Thyroid gland (tissue), 4 donors: ENCODE measurements around the gene JAKMIP1.

Experiments used
- CTCF ChIP-seq, 6 experiments: fragments of 200-600 bp in 3 of 6; fragments of 450-650 bp in 3 of 6; sonication (generic) in 3 of 6; IDR thresholded peaks; one replicate each; pipeline ENCODE4 v1.5.1; 2016 to 2019; ENCODE audit warnings: antibody characterized with exemption in 6 of 6, mild to moderate bottlenecking in 2 of 6, inconsistent platforms in 1 of 6, moderate library complexity in 1 of 6
- POLR2A ChIP-seq, 2 donors: fragments of 450-650 bp; IDR thresholded peaks; one replicate each; pipeline ENCODE4 v1.6.1; 2017; ENCODE audit warnings: antibody characterized with exemption in 2 of 2, mild to moderate bottlenecking in 2 of 2, moderate library complexity in 1 of 2

GRCh38 chr4:6193399-6193798 is 7.0 kb downstream of the JAKMIP1 start:
- no peak for TF ChIP-seq CTCF (IDR thresholded peaks at IDR 0.05)
- no peak for TF ChIP-seq POLR2A (IDR thresholded peaks at IDR 0.05)
